ENCODE results near the gene SH2D3C. TPM values are rescaled to one million over a fixed set of nuclear protein-coding genes. Genes with fewer than 3 reads are reported as not detected.

SH2D3C gene
- total and polyA plus RNA-seq, 9 of the 15 experiments (the other 6 are each of a cell fraction or from before 2014, with no cell fraction given), result 0.03 to 1.2 (median 0.22) TPM; not detected in 1

DNA sequence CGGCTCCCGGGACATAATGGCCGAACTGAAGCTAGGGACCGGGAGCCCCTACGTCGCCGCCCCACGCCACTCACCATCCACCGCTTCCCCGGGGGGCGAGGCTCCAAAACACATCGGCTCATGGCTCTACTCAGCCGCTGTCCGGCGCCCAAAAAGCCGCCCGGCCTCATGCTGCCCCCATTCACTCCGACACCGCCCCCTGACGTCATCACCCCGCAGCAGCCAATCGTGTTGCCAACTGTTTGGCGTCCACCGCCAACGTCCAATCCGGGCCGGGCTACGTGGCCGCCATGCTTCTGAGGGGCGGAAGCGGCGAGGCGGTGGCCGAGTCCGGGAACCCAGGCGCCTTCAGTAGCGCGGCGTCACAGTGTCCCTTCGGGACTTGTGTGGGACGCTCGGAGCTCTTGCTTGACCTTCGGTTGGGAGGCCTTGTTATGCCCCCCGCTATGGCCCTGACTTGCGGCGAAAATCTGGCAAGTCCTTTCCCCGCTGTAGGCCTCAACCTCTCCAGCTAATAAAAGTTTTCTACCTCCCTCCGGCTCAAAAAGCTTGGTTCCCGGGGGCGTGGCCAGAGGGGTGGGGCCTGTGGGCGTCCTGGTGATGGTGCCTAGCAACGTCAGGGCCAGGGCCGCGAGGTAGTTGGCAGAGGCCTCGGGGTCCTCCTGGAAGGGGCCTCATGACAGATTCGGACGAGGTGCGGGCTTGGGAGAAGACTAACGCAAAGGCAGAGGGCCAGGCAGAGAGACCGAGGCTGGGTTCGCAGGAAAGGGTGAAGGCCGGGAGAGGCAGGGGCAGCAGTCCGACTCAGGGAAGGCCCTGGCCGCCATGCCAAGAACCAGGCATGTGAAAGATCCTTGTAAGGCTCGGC is 62.8 kb downstream of the SH2D3C start, which contains the start of the genes PTRH1 and TTC16 (continued):
- TF ChIP-seq MAFG (tag; conservative IDR thresholded peaks at IDR 0.05) (no peak), NR3C1 (CRISPR knock-in tag; IDR thresholded peaks at IDR 0.05) (no peak), POLR2B (IDR thresholded peaks at IDR 0.05; ENCODE audit: low read depth, partially characterized antibody) (no peak), ATF7 (IDR thresholded peaks at IDR 0.05) (peak; percentile 99), ZFP36 (IDR thresholded peaks at IDR 0.05; ENCODE audit: low read depth, low read length, partially characterized antibody) (no peak), TBL1XR1 (IDR thresholded peaks at IDR 0.05; ENCODE audit: low read length in 2 of 2) (no peak), EZH2 (IDR thresholded peaks at IDR 0.05; ENCODE audit: borderline replicate concordance, low read depth, low read length) (no peak), RAD51 (IDR thresholded peaks at IDR 0.05; ENCODE audit: borderline replicate concordance, low read depth) (no peak), ZC3H11A (IDR thresholded peaks at IDR 0.05; ENCODE audit: low read depth, low read length) (no peak), JUN (IDR thresholded peaks at IDR 0.05; ENCODE audit: borderline replicate concordance, low read depth, low read length) (peak; percentile 69; the same call in 1 of the 2 replicates), JUN (CRISPR knock-in tag; IDR thresholded peaks at IDR 0.05; ENCODE audit: borderline replicate concordance) (no peak), HDAC1 (IDR thresholded peaks at IDR 0.05) (peak in 1 of 2 experiments; percentile 96; a peak in 2 of 4 replicates), TEAD1 (CRISPR knock-in tag; IDR thresholded peaks at IDR 0.05) (no peak), HCFC1 (IDR thresholded peaks at IDR 0.05; ENCODE audit: low read depth, low read length) (peak; percentile 93), NUFIP1 (IDR thresholded peaks at IDR 0.05; ENCODE audit: partially characterized antibody) (no peak)
- TF ChIP-seq, protein P1, sequence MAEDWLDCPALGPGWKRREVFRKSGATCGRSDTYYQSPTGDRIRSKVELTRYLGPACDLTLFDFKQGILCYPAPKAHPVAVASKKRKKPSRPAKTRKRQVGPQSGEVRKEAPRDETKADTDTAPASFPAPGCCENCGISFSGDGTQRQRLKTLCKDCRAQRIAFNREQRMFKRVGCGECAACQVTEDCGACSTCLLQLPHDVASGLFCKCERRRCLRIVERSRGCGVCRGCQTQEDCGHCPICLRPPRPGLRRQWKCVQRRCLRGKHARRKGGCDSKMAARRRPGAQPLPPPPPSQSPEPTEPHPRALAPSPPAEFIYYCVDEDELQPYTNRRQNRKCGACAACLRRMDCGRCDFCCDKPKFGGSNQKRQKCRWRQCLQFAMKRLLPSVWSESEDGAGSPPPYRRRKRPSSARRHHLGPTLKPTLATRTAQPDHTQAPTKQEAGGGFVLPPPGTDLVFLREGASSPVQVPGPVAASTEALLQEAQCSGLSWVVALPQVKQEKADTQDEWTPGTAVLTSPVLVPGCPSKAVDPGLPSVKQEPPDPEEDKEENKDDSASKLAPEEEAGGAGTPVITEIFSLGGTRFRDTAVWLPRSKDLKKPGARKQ (CRISPR knock-in tag; IDR thresholded peaks at IDR 0.05), result no peak
- TF ChIP-seq, protein P2, sequence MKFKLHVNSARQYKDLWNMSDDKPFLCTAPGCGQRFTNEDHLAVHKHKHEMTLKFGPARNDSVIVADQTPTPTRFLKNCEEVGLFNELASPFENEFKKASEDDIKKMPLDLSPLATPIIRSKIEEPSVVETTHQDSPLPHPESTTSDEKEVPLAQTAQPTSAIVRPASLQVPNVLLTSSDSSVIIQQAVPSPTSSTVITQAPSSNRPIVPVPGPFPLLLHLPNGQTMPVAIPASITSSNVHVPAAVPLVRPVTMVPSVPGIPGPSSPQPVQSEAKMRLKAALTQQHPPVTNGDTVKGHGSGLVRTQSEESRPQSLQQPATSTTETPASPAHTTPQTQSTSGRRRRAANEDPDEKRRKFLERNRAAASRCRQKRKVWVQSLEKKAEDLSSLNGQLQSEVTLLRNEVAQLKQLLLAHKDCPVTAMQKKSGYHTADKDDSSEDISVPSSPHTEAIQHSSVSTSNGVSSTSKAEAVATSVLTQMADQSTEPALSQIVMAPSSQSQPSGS (CRISPR knock-in tag; IDR thresholded peaks at IDR 0.05), result peak; percentile 60; the same call in 1 of the 2 replicates
- TF ChIP-seq, protein P3, sequence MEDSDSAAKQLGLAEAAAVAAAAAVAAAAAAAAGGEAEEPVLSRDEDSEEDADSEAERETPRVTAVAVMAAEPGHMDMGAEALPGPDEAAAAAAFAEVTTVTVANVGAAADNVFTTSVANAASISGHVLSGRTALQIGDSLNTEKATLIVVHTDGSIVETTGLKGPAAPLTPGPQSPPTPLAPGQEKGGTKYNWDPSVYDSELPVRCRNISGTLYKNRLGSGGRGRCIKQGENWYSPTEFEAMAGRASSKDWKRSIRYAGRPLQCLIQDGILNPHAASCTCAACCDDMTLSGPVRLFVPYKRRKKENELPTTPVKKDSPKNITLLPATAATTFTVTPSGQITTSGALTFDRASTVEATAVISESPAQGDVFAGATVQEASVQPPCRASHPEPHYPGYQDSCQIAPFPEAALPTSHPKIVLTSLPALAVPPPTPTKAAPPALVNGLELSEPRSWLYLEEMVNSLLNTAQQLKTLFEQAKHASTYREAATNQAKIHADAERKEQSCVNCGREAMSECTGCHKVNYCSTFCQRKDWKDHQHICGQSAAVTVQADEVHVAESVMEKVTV (CRISPR knock-in tag; IDR thresholded peaks at IDR 0.05), result no peak
- TF ChIP-seq, protein P4, sequence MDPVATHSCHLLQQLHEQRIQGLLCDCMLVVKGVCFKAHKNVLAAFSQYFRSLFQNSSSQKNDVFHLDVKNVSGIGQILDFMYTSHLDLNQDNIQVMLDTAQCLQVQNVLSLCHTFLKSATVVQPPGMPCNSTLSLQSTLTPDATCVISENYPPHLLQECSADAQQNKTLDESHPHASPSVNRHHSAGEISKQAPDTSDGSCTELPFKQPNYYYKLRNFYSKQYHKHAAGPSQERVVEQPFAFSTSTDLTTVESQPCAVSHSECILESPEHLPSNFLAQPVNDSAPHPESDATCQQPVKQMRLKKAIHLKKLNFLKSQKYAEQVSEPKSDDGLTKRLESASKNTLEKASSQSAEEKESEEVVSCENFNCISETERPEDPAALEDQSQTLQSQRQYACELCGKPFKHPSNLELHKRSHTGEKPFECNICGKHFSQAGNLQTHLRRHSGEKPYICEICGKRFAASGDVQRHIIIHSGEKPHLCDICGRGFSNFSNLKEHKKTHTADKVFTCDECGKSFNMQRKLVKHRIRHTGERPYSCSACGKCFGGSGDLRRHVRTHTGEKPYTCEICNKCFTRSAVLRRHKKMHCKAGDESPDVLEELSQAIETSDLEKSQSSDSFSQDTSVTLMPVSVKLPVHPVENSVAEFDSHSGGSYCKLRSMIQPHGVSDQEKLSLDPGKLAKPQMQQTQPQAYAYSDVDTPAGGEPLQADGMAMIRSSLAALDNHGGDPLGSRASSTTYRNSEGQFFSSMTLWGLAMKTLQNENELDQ (CRISPR knock-in tag; IDR thresholded peaks at IDR 0.05; ENCODE audit: borderline replicate concordance), result no peak
- TF ChIP-seq, protein P5, sequence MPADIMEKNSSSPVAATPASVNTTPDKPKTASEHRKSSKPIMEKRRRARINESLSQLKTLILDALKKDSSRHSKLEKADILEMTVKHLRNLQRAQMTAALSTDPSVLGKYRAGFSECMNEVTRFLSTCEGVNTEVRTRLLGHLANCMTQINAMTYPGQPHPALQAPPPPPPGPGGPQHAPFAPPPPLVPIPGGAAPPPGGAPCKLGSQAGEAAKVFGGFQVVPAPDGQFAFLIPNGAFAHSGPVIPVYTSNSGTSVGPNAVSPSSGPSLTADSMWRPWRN (IDR thresholded peaks at IDR 0.05; ENCODE audit: low read depth), result no peak

Measured in K562 (cell line).